Measurements from ENCODE around the gene MEGF9.

DNA sequence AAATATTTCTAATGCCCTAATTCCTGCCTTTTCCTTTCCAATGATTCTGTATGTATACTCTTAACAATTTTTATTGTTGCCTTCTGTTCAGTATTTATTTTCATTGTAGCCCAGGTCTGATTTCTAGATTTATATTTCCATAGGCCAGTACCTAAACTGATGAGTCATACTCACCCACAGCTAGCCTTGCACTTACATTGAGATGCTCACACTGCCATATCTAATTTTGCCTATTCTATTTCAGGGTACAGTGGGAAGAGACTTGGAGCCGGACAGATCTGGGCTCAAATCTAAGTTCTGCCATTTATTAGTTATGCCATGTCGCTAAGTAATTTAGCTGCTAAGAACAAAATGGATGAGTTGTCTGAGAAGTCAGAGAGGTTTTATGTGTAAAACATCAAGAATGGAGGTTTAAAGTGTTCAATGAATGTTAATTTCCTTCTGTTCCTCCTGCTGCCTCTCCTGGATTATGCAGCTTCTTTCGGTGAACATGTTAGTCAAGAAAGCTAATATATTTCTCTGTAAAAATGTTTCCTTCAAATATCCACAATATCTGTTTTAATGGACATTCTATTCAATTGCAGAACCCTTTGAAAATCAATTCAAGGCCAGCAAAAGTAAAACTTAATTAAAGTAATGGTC is 72.0 kb downstream of the MEGF9 start:
- no peak for TF ChIP-seq EZH2 (IDR thresholded peaks at IDR 0.05; ENCODE audit: borderline replicate concordance)
- TF ChIP-seq EZH2phosphoT487 (IDR thresholded peaks at IDR 0.05; ENCODE audit: low read depth, severe bottlenecking, unreplicated experiment), result no peak
- TF ChIP-seq, protein P1, sequence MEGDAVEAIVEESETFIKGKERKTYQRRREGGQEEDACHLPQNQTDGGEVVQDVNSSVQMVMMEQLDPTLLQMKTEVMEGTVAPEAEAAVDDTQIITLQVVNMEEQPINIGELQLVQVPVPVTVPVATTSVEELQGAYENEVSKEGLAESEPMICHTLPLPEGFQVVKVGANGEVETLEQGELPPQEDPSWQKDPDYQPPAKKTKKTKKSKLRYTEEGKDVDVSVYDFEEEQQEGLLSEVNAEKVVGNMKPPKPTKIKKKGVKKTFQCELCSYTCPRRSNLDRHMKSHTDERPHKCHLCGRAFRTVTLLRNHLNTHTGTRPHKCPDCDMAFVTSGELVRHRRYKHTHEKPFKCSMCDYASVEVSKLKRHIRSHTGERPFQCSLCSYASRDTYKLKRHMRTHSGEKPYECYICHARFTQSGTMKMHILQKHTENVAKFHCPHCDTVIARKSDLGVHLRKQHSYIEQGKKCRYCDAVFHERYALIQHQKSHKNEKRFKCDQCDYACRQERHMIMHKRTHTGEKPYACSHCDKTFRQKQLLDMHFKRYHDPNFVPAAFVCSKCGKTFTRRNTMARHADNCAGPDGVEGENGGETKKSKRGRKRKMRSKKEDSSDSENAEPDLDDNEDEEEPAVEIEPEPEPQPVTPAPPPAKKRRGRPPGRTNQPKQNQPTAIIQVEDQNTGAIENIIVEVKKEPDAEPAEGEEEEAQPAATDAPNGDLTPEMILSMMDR (IDR thresholded peaks at IDR 0.05; ENCODE audit: poor library complexity), result no peak
